Gastroesophageal sphincter (tissue), 3 donors: Measurements from ENCODE around the gene MGAT4A.

Source experiments
- CTCF ChIP-seq, 4 experiments: fragments of 200-600 bp in 2 of 4; fragments of 450-650 bp in 2 of 4; sonication (generic) in 1 of 4; IDR thresholded peaks; one replicate each; pipeline ENCODE4 v1.5.1; 2017 to 2019; ENCODE audit warnings: antibody characterized with exemption in 4 of 4, mild to moderate bottlenecking in 2 of 4, moderate library complexity in 2 of 4
- POLR2A ChIP-seq, 2 donors: fragments of 450-650 bp; IDR thresholded peaks; one replicate each; pipeline ENCODE4 v1.6.1; 2017; ENCODE audit warnings: antibody characterized with exemption in 2 of 2, mild to moderate bottlenecking in 2 of 2, moderate library complexity in 1 of 2
- POLR2AphosphoS5 ChIP-seq: sonication (generic); formaldehyde crosslinking; IDR thresholded peaks from one replicate; pipeline ENCODE4 v1.6.1; 2017; ENCODE audit warnings: antibody characterized with exemption

DNA sequence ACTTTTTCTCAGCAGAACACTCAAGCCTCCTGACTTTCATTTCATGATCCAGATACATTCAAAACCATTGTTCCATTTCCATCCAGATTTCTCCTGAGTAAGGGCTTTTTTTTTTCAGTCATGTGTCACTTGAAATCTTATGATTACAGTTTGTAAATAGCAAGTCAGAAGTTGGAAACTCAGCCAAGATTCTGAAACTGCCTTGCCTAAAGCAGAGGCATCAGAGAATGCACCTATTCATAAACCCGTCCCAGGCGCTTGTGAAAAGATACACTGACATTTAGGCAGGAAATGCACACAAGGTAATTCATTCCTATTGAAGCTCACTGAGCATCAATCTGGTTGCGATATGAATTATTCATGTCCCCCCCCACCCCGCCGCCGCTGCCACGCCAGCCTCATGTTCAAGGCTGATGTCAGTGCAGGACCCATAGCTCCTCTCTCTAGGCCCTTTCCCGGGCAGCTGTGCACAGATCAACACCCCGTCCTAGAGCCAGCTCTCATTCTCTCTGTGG lies 30.4 kb upstream of the MGAT4A start:
- TF ChIP-seq CTCF (IDR thresholded peaks at IDR 0.05) (no peak), POLR2AphosphoS5 (no peak), POLR2A (IDR thresholded peaks at IDR 0.05) (no peak)
